Measurements from ENCODE around the gene NCOR2. TPM values are rescaled to one million over a fixed set of nuclear protein-coding genes. Genes with fewer than 3 reads are reported as not detected.

The NCOR2 gene
- polyA plus RNA-seq, 3 donors from 2014 or later: 1.6 to 10.2 (median 2.1) TPM

GRCh38 chr12:124524231-124524925 lies 43.0 kb downstream of the NCOR2 start:
- H3K4me3 Mint-ChIP-seq: no peak overlapping the region
- no peaks in the 10 kb centered on the region for H3K9me3 Mint-ChIP-seq
- peaks cover 1 to 5% (median 1%) of the 10 kb centered on the region in 3 donors for H3K27me3 Mint-ChIP-seq (ENCODE audit: low read depth in 3 of 3)
- peaks cover 0 to 8% (median under 1%) of the 10 kb centered on the region in 3 donors for H3K36me3 Mint-ChIP-seq
- H3K27ac Mint-ChIP-seq: peak overlapping the region in 2 of 6 donors; percentile 8 to 32
- H3K4me1 Mint-ChIP-seq: peaks cover 24 to 33% of the 10 kb centered on the region in 2 donors
- DNase-seq: no peak

- Mint-ChIP-seq H3K27me3 (ENCODE audit: low read depth in 3 of 3) (peaks cover 1 to 3% (median 2%) of the 10 kb centered on the region in 3 donors), H3K36me3 (peaks cover 0 to 12% (median 0%) of the 10 kb centered on the region in 3 donors), H3K4me1 (peaks cover 30 to 42% of the 10 kb centered on the region in 2 donors), H3K27ac (no peak overlapping the region), H3K9me3 (no peaks in the 10 kb centered on the region), H3K4me3 (no peak overlapping the region)
- no peak for DNase-seq
Observed at GRCh38 chr12:124523071-124523470, 44.3 kb downstream of the NCOR2 start.

GRCh38 chr12:124520907-124521306 lies 46.5 kb downstream of the NCOR2 start:
- H3K4me1 Mint-ChIP-seq: peaks cover 33 to 37% of the 10 kb centered on the region in 2 donors
- H3K4me3 Mint-ChIP-seq: no peak overlapping the region
- H3K36me3 Mint-ChIP-seq: peaks cover 0 to 9% (median 0%) of the 10 kb centered on the region in 3 donors
- H3K9me3 Mint-ChIP-seq: no peaks in the 10 kb centered on the region
- peaks cover 2 to 3% (median 2%) of the 10 kb centered on the region in 3 donors for H3K27me3 Mint-ChIP-seq (ENCODE audit: low read depth in 3 of 3)
- H3K27ac Mint-ChIP-seq: no peak overlapping the region
- DNase-seq: no peak

- H3K36me3 Mint-ChIP-seq: peaks cover 0 to 13% (median 3%) of the 10 kb centered on the region in 3 donors
- no peak overlapping the region for H3K4me3 Mint-ChIP-seq
- no peaks in the 10 kb centered on the region for H3K9me3 Mint-ChIP-seq
- H3K4me1 Mint-ChIP-seq: peaks cover 35 to 37% of the 10 kb centered on the region in 2 donors
- no peak overlapping the region for H3K27ac Mint-ChIP-seq
- peaks cover 2 to 3% (median 2%) of the 10 kb centered on the region in 3 donors for H3K27me3 Mint-ChIP-seq (ENCODE audit: low read depth in 3 of 3)
- no peak for DNase-seq
Observed at GRCh38 chr12:124520265-124520701, 47.1 kb downstream of the NCOR2 start.

- Mint-ChIP-seq H3K27ac (no peak overlapping the region), H3K9me3 (no peaks in the 10 kb centered on the region), H3K4me3 (peak overlapping the region in 1 of 5 donors; percentile 36), H3K36me3 (peaks cover 0 to 15% (median 3%) of the 10 kb centered on the region in 3 donors), H3K27me3 (ENCODE audit: low read depth in 3 of 3) (peaks cover 2 to 3% (median 2%) of the 10 kb centered on the region in 3 donors), H3K4me1 (peaks cover 32 to 34% of the 10 kb centered on the region in 2 donors)
- DNase-seq: no peak
Observed at GRCh38 chr12:124519746-124520145, 47.7 kb downstream of the NCOR2 start.

GRCh38 chr12:124518051-124518932 lies 49.1 kb downstream of the NCOR2 start:
- H3K9me3 Mint-ChIP-seq: no peaks in the 10 kb centered on the region
- peaks cover 3 to 12% (median 3%) of the 10 kb centered on the region in 3 donors for H3K36me3 Mint-ChIP-seq
- H3K4me1 Mint-ChIP-seq: peaks cover 18 to 21% of the 10 kb centered on the region in 2 donors
- no peak for DNase-seq
- peaks cover 2 to 3% (median 2%) of the 10 kb centered on the region in 3 donors for H3K27me3 Mint-ChIP-seq (ENCODE audit: low read depth in 3 of 3)
- peak overlapping the region in 1 of 6 donors; percentile 28 for H3K27ac Mint-ChIP-seq
- H3K4me3 Mint-ChIP-seq: no peak overlapping the region
